Measurements from ENCODE around the gene EHF. TPM values are rescaled to one million over a fixed set of nuclear protein-coding genes. Genes with fewer than 3 reads are reported as not detected.

Gene EHF
- total RNA-seq, 4 donors from 2014 or later, result 0.13 to 30.0 (median 1.0) TPM

DNA sequence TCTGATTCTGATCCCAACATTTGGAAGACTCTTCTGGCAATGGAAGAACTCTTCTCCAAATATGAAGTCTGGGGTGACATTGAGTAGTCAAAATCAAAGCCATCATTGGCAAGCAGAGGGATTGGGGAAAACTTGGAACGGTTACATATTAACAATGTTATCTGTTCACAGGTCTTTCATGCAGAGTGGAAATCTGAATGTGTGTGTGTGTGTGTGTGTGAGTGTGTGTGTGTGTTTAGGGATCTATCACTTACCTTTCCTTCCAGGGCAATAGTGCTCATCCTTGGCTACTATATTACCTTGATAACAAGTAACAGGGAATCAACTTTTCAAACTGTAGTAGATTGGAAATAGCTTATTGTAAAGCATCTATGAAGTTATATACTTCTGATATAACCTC, 55.3 kb downstream of the EHF start:
- TF ChIP-seq EP300 (IDR thresholded peaks at IDR 0.05), result no peak
- TF ChIP-seq POLR2AphosphoS5 (IDR thresholded peaks at IDR 0.05), result no peak
- TF ChIP-seq, protein P1, sequence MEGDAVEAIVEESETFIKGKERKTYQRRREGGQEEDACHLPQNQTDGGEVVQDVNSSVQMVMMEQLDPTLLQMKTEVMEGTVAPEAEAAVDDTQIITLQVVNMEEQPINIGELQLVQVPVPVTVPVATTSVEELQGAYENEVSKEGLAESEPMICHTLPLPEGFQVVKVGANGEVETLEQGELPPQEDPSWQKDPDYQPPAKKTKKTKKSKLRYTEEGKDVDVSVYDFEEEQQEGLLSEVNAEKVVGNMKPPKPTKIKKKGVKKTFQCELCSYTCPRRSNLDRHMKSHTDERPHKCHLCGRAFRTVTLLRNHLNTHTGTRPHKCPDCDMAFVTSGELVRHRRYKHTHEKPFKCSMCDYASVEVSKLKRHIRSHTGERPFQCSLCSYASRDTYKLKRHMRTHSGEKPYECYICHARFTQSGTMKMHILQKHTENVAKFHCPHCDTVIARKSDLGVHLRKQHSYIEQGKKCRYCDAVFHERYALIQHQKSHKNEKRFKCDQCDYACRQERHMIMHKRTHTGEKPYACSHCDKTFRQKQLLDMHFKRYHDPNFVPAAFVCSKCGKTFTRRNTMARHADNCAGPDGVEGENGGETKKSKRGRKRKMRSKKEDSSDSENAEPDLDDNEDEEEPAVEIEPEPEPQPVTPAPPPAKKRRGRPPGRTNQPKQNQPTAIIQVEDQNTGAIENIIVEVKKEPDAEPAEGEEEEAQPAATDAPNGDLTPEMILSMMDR (IDR thresholded peaks at IDR 0.05), result no peak
- no peak for TF ChIP-seq POLR2A (IDR thresholded peaks at IDR 0.05)
- H3K27me3 ChIP-seq, result peaks cover 8% of the 10 kb centered on the region
- H3K27ac ChIP-seq, result no peak overlapping the region
- 64 to 100% methylated on average over 1 of the region's 1 CpG for WGBS, 2 donors (ENCODE audit: low coverage in 1 of 2)
- no peaks in the 10 kb centered on the region for H3K36me3 ChIP-seq
- ATAC-seq, result no peak
- no peak overlapping the region for H3K4me3 ChIP-seq
- no peaks in the 10 kb centered on the region for H3K4me1 ChIP-seq
- H3K9me3 ChIP-seq, result no peaks in the 10 kb centered on the region

DNA sequence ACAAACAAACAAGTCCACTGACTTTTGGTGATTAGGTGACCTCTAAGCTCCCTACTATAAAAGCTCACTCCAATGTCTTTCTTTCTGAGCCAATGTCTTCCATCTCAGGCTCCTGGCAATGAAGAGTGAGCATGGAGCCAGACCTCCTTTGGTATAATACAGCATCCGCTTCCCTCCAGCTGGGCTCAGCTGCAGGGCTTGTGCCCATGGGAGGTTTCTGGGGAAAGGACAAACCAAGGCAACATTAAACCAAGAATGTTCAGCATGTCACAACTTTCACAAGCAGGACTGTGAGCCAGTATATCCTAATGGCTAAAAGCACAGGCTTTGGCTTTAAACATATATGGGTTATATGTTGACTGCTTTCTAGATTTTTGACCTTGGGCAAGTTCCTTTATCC, 58.8 kb downstream of the EHF start:
- H3K36me3 ChIP-seq, result no peaks in the 10 kb centered on the region
- no peak overlapping the region for H3K27ac ChIP-seq
- no peak overlapping the region for H3K4me3 ChIP-seq
- 70% methylated on average over 1 of the region's 1 CpG; no CpG with 5 or more reads in 1 of the 2 donors for WGBS, 2 donors (ENCODE audit: low coverage in 1 of 2)
- no peak for ATAC-seq
- no peaks in the 10 kb centered on the region for H3K4me1 ChIP-seq
- TF ChIP-seq POLR2AphosphoS5 (IDR thresholded peaks at IDR 0.05) (no peak), EP300 (IDR thresholded peaks at IDR 0.05) (no peak)
- TF ChIP-seq, protein P1 (IDR thresholded peaks at IDR 0.05), result no peak
- H3K27me3 ChIP-seq, result peaks cover 8% of the 10 kb centered on the region
- no peaks in the 10 kb centered on the region for H3K9me3 ChIP-seq

DNA sequence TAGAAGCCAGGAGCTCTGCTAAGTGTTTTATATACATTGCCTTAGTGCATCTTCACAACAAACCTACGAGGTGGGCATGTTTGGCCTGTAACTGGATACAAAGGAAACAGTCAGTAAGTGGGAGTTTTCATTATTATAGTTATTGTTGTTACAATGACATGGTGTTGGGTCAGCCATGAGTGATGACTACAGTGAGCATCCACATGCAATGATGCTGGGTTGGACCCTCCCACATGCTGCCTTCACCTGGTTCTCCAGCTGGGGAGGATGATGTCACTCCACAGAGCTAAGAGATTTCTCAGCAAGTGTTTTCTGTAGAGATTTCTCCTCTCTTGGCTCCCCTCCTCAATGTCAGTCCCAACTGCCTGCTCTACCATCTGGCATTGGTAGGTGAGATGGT, 59.3 kb downstream of the EHF start:
- Histone ChIP-seq H3K4me3 (no peak overlapping the region), H3K36me3 (no peaks in the 10 kb centered on the region), H3K27ac (no peak overlapping the region), H3K9me3 (no peaks in the 10 kb centered on the region), H3K27me3 (peaks cover 8% of the 10 kb centered on the region), H3K4me1 (no peaks in the 10 kb centered on the region)
- no peak for ATAC-seq
- TF ChIP-seq EP300 (IDR thresholded peaks at IDR 0.05) (no peak), POLR2A (IDR thresholded peaks at IDR 0.05) (no peak), POLR2AphosphoS5 (IDR thresholded peaks at IDR 0.05) (no peak)
- TF ChIP-seq, protein P1 (IDR thresholded peaks at IDR 0.05), result no peak
- WGBS, 2 donors (ENCODE audit: low coverage in 1 of 2), result 90 to 91% methylated on average over 1 of the region's 1 CpG

DNA sequence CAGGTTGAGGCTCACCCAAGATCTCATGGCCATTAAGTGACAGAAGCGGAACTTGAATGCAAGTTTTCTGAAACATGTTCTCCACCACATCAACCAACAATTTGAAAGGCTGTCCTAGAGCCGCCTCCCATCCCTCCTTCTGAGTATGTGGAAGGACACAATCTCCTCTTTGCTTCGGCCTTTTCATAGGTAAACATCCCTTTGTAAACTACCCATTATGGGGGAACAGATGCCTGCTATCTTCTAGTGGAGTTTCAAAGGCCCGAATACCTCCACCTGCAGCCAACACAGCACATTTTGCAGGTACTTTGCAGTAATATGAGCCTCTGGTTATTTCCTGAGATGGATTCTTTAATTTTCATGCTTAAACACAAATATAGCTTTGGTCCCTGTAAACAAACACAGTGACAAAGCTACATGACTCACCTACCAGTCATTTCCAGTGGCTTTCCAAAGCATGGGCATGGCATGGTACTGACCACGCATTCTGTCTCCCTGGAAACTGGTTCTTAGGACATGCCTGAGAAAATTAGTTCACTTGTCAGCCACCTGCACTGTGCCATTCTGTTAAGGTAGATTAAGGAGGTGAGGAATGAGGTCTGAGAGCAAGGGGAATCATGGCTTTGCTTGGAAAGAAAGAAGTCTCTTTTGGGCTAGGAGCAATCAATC, 60.2 kb downstream of the EHF start:
- no peak for ATAC-seq
- Histone ChIP-seq H3K9me3 (no peaks in the 10 kb centered on the region), H3K4me1 (no peaks in the 10 kb centered on the region), H3K36me3 (no peaks in the 10 kb centered on the region), H3K27me3 (peaks cover 8% of the 10 kb centered on the region), H3K27ac (no peak overlapping the region), H3K4me3 (no peak overlapping the region)
- WGBS, 2 donors (ENCODE audit: low coverage in 1 of 2), result 74 to 90% methylated on average over 3 to 5 of the region's 5 CpGs
- TF ChIP-seq, protein P1 (IDR thresholded peaks at IDR 0.05), result no peak
- no peak for TF ChIP-seq EP300 (IDR thresholded peaks at IDR 0.05)
- no peak for TF ChIP-seq POLR2A (IDR thresholded peaks at IDR 0.05)
- no peak for TF ChIP-seq POLR2AphosphoS5 (IDR thresholded peaks at IDR 0.05)

DNA sequence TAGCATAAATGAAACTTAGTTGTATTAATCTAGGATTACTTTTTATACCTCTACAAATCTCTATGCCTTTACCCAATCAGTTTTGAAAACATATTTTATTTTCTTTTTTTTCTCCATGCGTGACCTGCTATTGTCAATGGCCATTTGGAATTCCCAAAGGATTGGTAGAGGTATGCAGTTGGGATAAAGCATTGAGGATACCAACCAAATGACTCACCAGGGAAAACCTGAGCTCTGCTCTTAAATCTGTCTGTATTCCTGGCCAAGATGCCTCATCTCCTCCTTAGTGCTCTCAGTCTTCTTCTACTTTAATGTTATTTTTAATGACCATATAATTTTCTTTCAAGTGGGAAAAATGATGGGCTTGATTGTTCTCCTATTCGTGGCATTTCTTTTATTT, 61.9 kb downstream of the EHF start:
- WGBS, 2 donors (ENCODE audit: low coverage in 1 of 2), result 67 to 71% methylated on average over 2 of the region's 2 CpGs
- Histone ChIP-seq H3K4me1 (no peaks in the 10 kb centered on the region), H3K4me3 (no peak overlapping the region), H3K36me3 (no peaks in the 10 kb centered on the region), H3K27me3 (no peaks in the 10 kb centered on the region), H3K9me3 (no peaks in the 10 kb centered on the region), H3K27ac (no peak overlapping the region)
- ATAC-seq, result no peak
- no peak for TF ChIP-seq POLR2A (IDR thresholded peaks at IDR 0.05)
- no peak for TF ChIP-seq POLR2AphosphoS5 (IDR thresholded peaks at IDR 0.05)
- no peak for TF ChIP-seq EP300 (IDR thresholded peaks at IDR 0.05)
- TF ChIP-seq, protein P1 (IDR thresholded peaks at IDR 0.05), result no peak

All from gastroesophageal sphincter (tissue), 4 donors.